Body of pancreas (tissue), 4 donors: ENCODE results near the gene LIPC.

Experiments used
- CTCF ChIP-seq, 7 experiments: fragments of 450-650 bp in 4 of 7; fragments of 200-600 bp in 3 of 7; sonication (generic) in 3 of 7; IDR thresholded peaks; one replicate each; pipeline ENCODE4 v1.5.1; 2016 to 2019; ENCODE audit warnings: antibody characterized with exemption in 7 of 7
- POLR2A ChIP-seq, 3 donors: fragments of 450-650 bp; IDR thresholded peaks; one replicate each; pipeline ENCODE4 v1.6.1; 2016; ENCODE audit warnings: antibody characterized with exemption in 3 of 3, mild to moderate bottlenecking in 2 of 3

DNA sequence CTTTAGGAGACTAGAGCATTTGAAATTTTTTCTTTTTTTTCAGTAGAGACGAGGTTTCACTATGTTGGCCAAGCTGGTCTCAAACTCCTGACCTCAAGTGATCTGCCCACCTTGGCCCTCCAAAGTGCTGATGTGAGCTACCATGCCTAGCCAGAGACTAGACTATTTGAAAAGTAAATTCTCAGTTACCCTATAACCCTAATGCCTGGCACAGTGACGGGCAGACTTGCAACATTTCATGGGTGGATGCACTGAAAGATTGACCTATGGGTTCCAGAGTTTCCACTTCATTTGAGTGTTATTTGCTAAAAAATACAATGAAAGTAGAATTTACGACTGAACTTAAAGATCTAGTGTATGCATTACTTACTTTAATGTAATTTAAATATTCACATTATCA lies 45.7 kb upstream of the LIPC start:
- TF ChIP-seq CTCF (IDR thresholded peaks at IDR 0.05) (no peak), POLR2A (IDR thresholded peaks at IDR 0.05) (no peak)
